Activated CD8-positive, alpha-beta T cell treated with anti-CD3 and anti-CD28 coated beads for 36 hours (primary cell): ENCODE measurements around the gene MYO3B. TPM values are rescaled to one million over a fixed set of nuclear protein-coding genes. Genes with fewer than 3 reads are reported as not detected.

ENCODE experiments used
- ATAC-seq: fragments of 200-7000 bp; cut with Tn5 transposase; one replicate; pipeline ENCODE4 v1.10.0; 2021; ENCODE audit warnings: mild to moderate bottlenecking, moderate library complexity
- CTCF ChIA-PET: fragments of 350-600 bp; sonication (Branson Sonifier 250); formaldehyde crosslinking; loops from one replicate; lab custom pipeline; 2021; ENCODE audit warnings: antibody characterized with exemption; lab: Charles Lee
- POLR2A ChIA-PET: fragments of 350-600 bp; sonication (Branson Sonifier 250); formaldehyde crosslinking; loops from one replicate; lab custom pipeline; 2021; ENCODE audit warnings: antibody characterized with exemption; lab: Charles Lee
- DNase-seq: peaks from one replicate; pipeline ENCODE4 v3.0.0-alpha.2; 2020
- H3K27ac Mint-ChIP-seq: one replicate; pipeline ENCODE4 v1.8.0; 2021; ENCODE audit warnings: mild to moderate bottlenecking, mixed read lengths
- H3K27me3 Mint-ChIP-seq: one replicate; pipeline ENCODE4 v1.8.0; 2021; ENCODE audit warnings: mixed read lengths
- H3K36me3 Mint-ChIP-seq: one replicate; pipeline ENCODE4 v1.8.0; 2021; ENCODE audit warnings: low read depth, mixed read lengths
- H3K4me1 Mint-ChIP-seq: one replicate; pipeline ENCODE4 v1.8.0; 2021; ENCODE audit warnings: low read depth, mixed read lengths
- H3K4me3 Mint-ChIP-seq: one replicate; pipeline ENCODE4 v1.8.0; 2021; ENCODE audit warnings: mild to moderate bottlenecking, moderate library complexity, mixed read lengths
- H3K9me3 Mint-ChIP-seq: one replicate; pipeline ENCODE4 v1.8.0; 2021; ENCODE audit warnings: mixed read lengths
- intact Hi-C: fragments of 100-400 bp; cut with micrococcal nuclease; formaldehyde crosslinking; loops from one replicate; pipeline ENCODE4 v1.10.0; 2022
- total RNA-seq, 2 experiments: library from RNA; stranded (reverse); gene quantifications; one replicate each; pipeline ENCODE4 v1.2.3, GENCODE V29; 2021
- TF ChIP-seq, protein P1 (sequence below): fragments of 200-600 bp; IDR thresholded peaks from one replicate; pipeline ENCODE4 v1.8.0; 2022; ENCODE audit warnings: antibody characterized with exemption, mild to moderate bottlenecking

MYO3B gene
- total RNA-seq, 2 experiments from 2014 or later = 0.09 to 0.20 TPM

- Mint-ChIP-seq H3K9me3 (no peaks in the 10 kb centered on the region), H3K4me1 (no peaks in the 10 kb centered on the region), H3K27me3 (peaks cover 21% of the 10 kb centered on the region), H3K27ac (no peak overlapping the region), H3K4me3 (no peak overlapping the region), H3K36me3 (no peaks in the 10 kb centered on the region)
- ATAC-seq (no peak), DNase-seq (no peak)
- TF ChIP-seq, protein P1, sequence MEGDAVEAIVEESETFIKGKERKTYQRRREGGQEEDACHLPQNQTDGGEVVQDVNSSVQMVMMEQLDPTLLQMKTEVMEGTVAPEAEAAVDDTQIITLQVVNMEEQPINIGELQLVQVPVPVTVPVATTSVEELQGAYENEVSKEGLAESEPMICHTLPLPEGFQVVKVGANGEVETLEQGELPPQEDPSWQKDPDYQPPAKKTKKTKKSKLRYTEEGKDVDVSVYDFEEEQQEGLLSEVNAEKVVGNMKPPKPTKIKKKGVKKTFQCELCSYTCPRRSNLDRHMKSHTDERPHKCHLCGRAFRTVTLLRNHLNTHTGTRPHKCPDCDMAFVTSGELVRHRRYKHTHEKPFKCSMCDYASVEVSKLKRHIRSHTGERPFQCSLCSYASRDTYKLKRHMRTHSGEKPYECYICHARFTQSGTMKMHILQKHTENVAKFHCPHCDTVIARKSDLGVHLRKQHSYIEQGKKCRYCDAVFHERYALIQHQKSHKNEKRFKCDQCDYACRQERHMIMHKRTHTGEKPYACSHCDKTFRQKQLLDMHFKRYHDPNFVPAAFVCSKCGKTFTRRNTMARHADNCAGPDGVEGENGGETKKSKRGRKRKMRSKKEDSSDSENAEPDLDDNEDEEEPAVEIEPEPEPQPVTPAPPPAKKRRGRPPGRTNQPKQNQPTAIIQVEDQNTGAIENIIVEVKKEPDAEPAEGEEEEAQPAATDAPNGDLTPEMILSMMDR = no peak
- intact Hi-C loops = no loop called here
- CTCF ChIA-PET = interaction anchor here (1.2 to 1.3 kb wide), 2 partner anchors 10 to 17 kb away, joined by 3 read pairs; no protein-coding TSS in a partner anchor
- POLR2A ChIA-PET = no interaction called here
Measured at GRCh38 chr2:170253721-170254230, 75.8 kb downstream of the MYO3B start.

- Mint-ChIP-seq H3K9me3 (no peaks in the 10 kb centered on the region), H3K4me3 (no peak overlapping the region), H3K27me3 (peaks cover 21% of the 10 kb centered on the region), H3K4me1 (no peaks in the 10 kb centered on the region), H3K27ac (no peak overlapping the region), H3K36me3 (no peaks in the 10 kb centered on the region)
- DNase-seq (no peak), ATAC-seq (no peak)
- CTCF ChIA-PET = no interaction called here
- intact Hi-C loops = no loop called here
- POLR2A ChIA-PET = no interaction called here
- TF ChIP-seq, protein P1 = no peak
Measured at GRCh38 chr2:170254293-170254732, 76.4 kb downstream of the MYO3B start.

DNA sequence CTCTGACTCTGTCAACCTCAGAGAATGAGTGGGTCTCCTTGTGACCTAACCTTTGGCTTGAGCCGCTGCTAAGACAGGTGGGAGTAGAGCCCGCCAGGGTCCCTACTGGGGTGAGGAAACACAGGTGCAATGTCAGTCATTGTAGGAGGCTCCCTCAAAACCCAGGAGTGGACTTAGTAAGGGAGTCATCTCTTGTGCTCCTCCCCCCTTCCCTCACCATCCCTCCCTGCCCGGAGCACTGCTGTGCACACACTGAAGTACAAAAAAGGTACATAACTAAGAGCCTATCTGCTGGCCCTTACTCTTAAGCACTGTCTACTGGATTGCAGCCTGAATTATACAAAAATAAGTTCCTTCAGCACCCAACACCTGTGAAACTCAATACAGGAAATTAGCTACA, 77.2 kb downstream of the MYO3B start:
- H3K4me3 Mint-ChIP-seq = no peak overlapping the region
- no peak overlapping the region for H3K27ac Mint-ChIP-seq
- ATAC-seq (no peak), DNase-seq (no peak)
- TF ChIP-seq, protein P1 = no peak
- POLR2A ChIA-PET = no interaction called here
- intact Hi-C loops = no loop called here
- no peaks in the 10 kb centered on the region for H3K9me3 Mint-ChIP-seq
- H3K27me3 Mint-ChIP-seq = peaks cover 18% of the 10 kb centered on the region
- no peaks in the 10 kb centered on the region for H3K4me1 Mint-ChIP-seq
- no peaks in the 10 kb centered on the region for H3K36me3 Mint-ChIP-seq
- CTCF ChIA-PET = no interaction called here

DNA sequence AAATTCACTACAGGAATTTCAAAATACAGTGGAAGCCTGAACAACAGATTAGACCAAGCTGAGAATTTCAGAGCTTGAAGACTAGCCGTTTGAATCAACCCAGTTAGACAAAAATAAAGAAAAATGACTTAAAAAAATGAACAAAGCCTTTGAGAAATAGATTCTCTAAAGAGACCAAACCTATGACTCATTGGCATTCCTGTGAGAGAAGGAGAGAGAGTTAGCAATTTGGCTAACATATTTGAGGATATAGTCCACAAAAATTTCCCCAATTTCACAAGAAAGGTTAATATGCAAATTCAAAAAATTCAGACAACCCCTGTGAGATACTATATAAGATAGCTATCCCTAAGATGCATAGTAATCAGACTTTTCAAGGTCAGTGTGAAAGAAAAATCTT, 78.0 kb downstream of the MYO3B start:
- no peaks in the 10 kb centered on the region for H3K4me1 Mint-ChIP-seq
- ATAC-seq = no peak
- peaks cover 18% of the 10 kb centered on the region for H3K27me3 Mint-ChIP-seq
- no peak for DNase-seq
- TF ChIP-seq, protein P1 = no peak
- intact Hi-C loops = no loop called here
- H3K9me3 Mint-ChIP-seq = peaks cover 2% of the 10 kb centered on the region
- H3K27ac Mint-ChIP-seq = no peak overlapping the region
- POLR2A ChIA-PET = no interaction called here
- H3K36me3 Mint-ChIP-seq = no peaks in the 10 kb centered on the region
- CTCF ChIA-PET = no interaction called here
- no peak overlapping the region for H3K4me3 Mint-ChIP-seq

DNA sequence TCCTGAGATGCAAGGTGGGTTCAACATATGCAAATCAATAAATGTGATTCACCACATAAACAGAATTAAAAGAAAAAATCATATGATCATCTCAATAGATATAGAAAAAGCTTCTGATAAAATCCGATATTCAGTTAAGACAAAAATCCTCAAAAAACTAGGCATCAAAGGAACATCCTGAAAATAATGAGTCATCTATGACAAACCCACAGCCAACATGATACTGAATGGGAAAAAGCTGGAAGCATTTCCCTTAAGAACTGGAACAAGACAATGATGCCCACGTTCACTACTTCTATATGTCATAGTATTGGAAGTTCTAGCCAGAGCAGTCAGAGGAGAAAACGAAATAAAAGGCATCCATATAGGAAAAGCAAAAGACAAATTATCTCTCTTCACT, 80.4 kb downstream of the MYO3B start:
- Mint-ChIP-seq H3K4me1 (no peaks in the 10 kb centered on the region), H3K27me3 (peaks cover 11% of the 10 kb centered on the region), H3K4me3 (no peak overlapping the region), H3K27ac (no peak overlapping the region), H3K9me3 (peaks cover 8% of the 10 kb centered on the region), H3K36me3 (no peaks in the 10 kb centered on the region)
- no peak for ATAC-seq
- ChIA-PET POLR2A (no interaction called here), CTCF (no interaction called here)
- no peak for DNase-seq
- intact Hi-C loops = no loop called here
- TF ChIP-seq, protein P1 = no peak
